Measurements from ENCODE around the gene ANKRD40CL. TPM values are rescaled to one million over a fixed set of nuclear protein-coding genes. Genes with fewer than 3 reads are reported as not detected.
A peak's percentile ranks its signal among the peaks of the same experiment; 100 is the strongest.
"Not testable (repeated sequence)": the region's sequence is repeated elsewhere in the genome, so short reads cannot be mapped to it uniquely, and the experiment has no call there.

ANKRD40CL gene
- total RNA-seq, 1 donor from 2014 or later: not detected

DNA sequence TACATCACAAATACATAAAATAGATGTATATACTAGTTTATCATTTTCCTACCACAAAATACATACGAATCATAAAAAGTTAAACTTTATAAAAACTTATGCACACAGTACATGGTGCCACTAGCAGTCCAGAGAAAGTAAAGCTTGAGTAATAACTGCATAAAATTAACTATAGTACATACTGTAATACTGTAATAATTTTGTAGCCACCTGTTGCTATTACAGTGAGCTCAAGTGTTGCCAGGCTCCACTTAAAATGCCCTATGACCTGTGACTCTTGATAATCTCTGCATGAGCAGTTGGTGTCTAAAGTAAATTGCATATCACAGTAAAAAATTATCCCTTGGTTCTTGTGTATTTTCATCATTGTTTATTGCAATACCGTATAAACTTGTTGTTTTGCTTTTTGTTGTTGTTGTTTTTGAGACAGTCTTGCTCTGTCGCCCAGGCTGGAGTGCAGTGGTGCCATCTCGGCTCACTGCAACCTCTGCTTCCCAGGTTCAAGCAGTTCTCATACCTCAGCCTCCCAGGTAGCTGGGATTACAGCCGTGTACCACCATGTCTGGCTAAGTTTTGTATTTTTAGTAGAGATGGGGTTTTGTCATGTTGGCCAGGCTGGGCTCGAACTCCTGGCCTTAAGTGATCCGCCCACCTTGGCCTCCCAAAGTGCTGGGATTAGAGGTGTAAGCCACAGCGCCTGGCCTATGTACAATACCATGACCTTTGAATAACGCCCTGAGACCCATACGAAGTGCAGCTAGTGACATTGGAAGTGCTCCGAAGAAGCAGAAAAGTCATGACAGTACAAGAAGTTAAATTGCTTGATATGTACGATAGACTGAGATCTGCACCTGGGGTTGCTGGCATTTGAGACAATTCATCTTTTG is 41.3 kb downstream of the ANKRD40CL start:
- Histone ChIP-seq H3K4me1 (peaks cover 97% of the 10 kb centered on the region), H3K27ac (no peak overlapping the region)
- intact Hi-C loops (cut with DNase I): no loop called here

DNA sequence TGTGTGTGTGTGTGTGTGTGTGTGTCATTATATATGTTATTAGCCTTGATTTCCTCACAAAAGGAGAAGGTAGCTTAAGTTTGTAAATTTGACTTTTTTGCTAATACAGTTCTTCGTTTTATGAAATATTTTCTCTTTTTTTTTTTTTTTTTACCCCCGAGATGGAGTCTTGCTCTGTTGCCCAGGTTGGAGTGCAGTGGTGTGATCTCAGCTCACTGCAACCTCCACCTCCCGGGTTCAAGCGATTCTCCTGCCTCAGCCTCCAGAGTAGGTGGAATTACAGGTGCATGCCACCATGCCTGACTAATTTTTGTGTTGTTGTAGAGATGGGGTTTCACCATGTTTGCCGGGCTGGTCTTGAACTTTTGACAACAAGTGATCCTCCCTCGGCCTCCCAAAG is 42.7 kb downstream of the ANKRD40CL start:
- DNase-seq (ENCODE audit: extremely low spot score in 2 of 2); H3K27me3 ChIP-seq; H3K9me3 ChIP-seq; H3K27ac ChIP-seq; H3K4me3 ChIP-seq; intact Hi-C loops (cut with DNase I); H3K36me3 ChIP-seq: not testable (repeated sequence)
- H3K4me1 ChIP-seq: peaks cover 91% of the 10 kb centered on the region

More for the DNA sequence above, 41.3 kb downstream of the ANKRD40CL start:
- DNase-seq (ENCODE audit: extremely low spot score in 2 of 2): no peak
- Histone ChIP-seq H3K27me3 (no peaks in the 10 kb centered on the region), H3K9me3 (no peaks in the 10 kb centered on the region), H3K36me3 (no peaks in the 10 kb centered on the region), H3K4me3 (no peak overlapping the region)
- TF ChIP-seq, protein P1, sequence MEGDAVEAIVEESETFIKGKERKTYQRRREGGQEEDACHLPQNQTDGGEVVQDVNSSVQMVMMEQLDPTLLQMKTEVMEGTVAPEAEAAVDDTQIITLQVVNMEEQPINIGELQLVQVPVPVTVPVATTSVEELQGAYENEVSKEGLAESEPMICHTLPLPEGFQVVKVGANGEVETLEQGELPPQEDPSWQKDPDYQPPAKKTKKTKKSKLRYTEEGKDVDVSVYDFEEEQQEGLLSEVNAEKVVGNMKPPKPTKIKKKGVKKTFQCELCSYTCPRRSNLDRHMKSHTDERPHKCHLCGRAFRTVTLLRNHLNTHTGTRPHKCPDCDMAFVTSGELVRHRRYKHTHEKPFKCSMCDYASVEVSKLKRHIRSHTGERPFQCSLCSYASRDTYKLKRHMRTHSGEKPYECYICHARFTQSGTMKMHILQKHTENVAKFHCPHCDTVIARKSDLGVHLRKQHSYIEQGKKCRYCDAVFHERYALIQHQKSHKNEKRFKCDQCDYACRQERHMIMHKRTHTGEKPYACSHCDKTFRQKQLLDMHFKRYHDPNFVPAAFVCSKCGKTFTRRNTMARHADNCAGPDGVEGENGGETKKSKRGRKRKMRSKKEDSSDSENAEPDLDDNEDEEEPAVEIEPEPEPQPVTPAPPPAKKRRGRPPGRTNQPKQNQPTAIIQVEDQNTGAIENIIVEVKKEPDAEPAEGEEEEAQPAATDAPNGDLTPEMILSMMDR (IDR thresholded peaks at IDR 0.05): no peak
- no peak for TF ChIP-seq POLR2A (IDR thresholded peaks at IDR 0.05)
- TF ChIP-seq POLR2AphosphoS5 (IDR thresholded peaks at IDR 0.05; ENCODE audit: insufficient read depth in 1 of 2, low read depth in 1 of 2): no peak

DNA sequence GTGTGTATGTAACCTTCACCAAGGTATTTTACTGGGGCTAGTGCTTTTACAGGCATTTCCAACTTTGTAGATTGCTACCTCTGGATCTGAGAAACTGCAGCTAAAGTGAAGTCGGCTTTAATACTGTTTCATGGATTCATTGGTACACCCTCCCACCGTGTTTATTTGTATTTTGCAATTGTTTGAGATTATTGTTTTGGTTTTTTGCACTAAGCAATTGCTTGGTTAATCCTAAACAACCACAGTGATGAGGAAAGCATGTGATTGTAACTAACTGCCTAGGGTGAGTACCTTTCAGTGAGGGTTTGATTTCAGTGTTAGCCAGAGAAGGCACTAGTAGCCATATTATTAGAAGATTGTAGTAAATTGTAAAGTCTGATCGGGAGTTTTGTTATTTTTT is 44.6 kb downstream of the ANKRD40CL start:
- DNase-seq (ENCODE audit: extremely low spot score in 2 of 2): no peak
- Histone ChIP-seq H3K36me3 (no peaks in the 10 kb centered on the region), H3K27ac (no peak overlapping the region), H3K27me3 (no peaks in the 10 kb centered on the region), H3K4me3 (no peak overlapping the region), H3K9me3 (no peaks in the 10 kb centered on the region), H3K4me1 (peaks cover 77% of the 10 kb centered on the region)
- TF ChIP-seq POLR2A (IDR thresholded peaks at IDR 0.05): no peak
- TF ChIP-seq, protein P1 (IDR thresholded peaks at IDR 0.05): no peak
- intact Hi-C loops (cut with DNase I): no loop called here

DNA sequence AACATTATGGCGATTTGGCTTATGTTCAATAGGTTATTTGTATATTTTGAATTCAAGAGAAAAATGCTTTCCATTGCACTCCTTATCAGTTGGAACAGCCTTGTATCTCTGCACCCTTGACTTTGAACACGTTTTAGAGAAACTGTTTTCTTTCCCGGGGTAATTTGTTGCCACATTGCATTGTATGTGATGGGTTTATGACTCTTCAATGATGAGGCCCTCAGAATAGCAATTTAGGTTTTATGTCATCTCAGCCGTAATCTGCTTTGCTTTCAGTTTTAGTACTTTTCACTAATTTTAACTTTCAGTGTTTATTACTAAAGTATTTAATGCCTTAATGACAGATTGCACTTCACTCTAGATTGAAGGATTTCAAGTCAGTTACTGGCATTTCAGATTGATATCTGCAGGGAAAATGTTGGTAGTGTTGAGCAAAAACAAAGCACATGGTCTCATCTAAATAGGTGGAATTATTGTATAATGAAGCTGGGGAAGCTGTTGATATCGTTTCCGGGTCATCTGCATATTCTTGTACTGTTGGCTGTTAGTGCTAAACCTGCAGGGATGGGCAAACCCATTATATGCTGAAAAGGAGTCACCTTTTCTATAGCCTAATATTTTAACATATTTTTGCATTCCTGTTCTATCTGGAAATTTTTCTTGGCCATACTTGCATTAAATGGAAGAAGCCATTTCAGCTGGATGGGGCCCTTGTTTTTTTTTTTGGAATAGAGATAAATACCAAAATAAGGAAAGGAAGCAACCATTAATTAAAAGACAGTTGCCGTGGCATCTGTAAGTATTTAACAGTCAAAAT is 45.9 kb downstream of the ANKRD40CL start:
- DNase-seq (ENCODE audit: extremely low spot score in 2 of 2): no peak
- Histone ChIP-seq H3K4me3 (peak overlapping the region; percentile 79 to 89), H3K27ac (peak overlapping the region; percentile 97), H3K36me3 (no peaks in the 10 kb centered on the region), H3K27me3 (no peaks in the 10 kb centered on the region), H3K9me3 (no peaks in the 10 kb centered on the region), H3K4me1 (peaks cover 63% of the 10 kb centered on the region)
- TF ChIP-seq POLR2AphosphoS5 (IDR thresholded peaks at IDR 0.05; ENCODE audit: insufficient read depth in 1 of 2, low read depth in 1 of 2): peak in 1 of 2 donors; percentile 16
- TF ChIP-seq, protein P1 (IDR thresholded peaks at IDR 0.05): no peak
- intact Hi-C loops (cut with DNase I): no loop called here

DNA sequence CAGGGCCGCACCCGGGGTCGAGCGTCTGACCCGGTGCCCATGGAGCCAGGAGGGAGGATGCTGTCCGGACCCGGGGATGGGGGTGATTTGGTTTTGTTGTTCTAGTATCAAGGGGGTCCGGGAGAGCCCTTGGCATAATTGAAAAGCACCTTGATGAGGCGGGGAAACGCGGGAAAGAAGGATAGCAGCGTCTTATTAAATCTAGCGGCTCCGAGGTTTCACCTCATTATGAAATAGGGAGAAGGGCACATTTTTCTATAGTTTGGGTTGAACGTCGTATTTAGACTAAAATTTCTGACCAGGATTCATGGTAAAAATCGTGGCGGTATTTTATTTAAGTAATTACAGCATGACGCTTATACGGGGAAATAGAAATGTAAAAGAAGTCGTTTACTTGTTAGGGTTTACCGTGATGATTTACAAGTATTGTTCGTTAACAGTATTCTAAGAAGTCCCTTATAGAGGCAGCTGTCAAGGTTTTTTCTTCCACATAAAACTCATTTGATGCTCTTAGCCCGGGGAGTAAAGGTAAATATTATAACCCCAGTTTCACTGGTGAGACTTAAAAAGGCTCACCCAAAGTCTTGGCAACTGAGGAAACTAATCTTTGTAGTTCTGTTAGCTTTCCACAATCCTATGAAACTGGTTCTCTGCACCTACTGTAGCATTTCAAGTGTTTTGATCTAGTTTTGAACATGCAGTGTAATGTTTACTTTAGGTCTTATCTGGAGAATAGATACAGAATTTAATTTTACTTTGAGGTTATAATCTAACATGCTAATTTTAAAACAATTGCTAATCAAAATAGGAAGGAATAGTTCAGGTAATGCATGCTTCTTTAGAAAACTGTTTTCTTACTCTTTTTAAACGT is 47.2 kb downstream of the ANKRD40CL start:
- Histone ChIP-seq H3K4me1 (peaks cover 52% of the 10 kb centered on the region), H3K9me3 (no peaks in the 10 kb centered on the region), H3K4me3 (peak overlapping the region; percentile 79 to 89), H3K27ac (peak overlapping the region; percentile 97), H3K27me3 (no peaks in the 10 kb centered on the region), H3K36me3 (no peaks in the 10 kb centered on the region)
- TF ChIP-seq, protein P1 (IDR thresholded peaks at IDR 0.05): no peak
- no peak for TF ChIP-seq POLR2A (IDR thresholded peaks at IDR 0.05)
- TF ChIP-seq POLR2AphosphoS5 (IDR thresholded peaks at IDR 0.05; ENCODE audit: insufficient read depth in 1 of 2, low read depth in 1 of 2): no peak
- DNase-seq (ENCODE audit: extremely low spot score in 2 of 2): no peak
- intact Hi-C loops (cut with DNase I): no loop called here
